GM21717 (cell line): Measurements from ENCODE around the gene SGIP1.

Experiments
- ATAC-seq: cut with Tn5 transposase; IDR thresholded peaks from one replicate; pipeline ENCODE4 v1.9.1; 2021; ENCODE audit warnings: mild to moderate bottlenecking, moderate library complexity; ENCODE audit not compliant: unreplicated experiment

The SGIP1 gene

GRCh38 chr1:66533804-66534740 is at the start of gene SGIP1:
Gene SGIP1 (plus strand): TSS chr1:66534153. CDS start chr1:66534359, 206 bp downstream.
- ATAC-seq, result no peak

GRCh38 chr1:66489151-66489550 is 44.8 kb upstream of the SGIP1 start:
- ATAC-seq, result no peak

GRCh38 chr1:66489972-66490601 is 43.9 kb upstream of the SGIP1 start:
- no peak for ATAC-seq

GRCh38 chr1:66490816-66491215 is 43.1 kb upstream of the SGIP1 start:
- ATAC-seq, result peak; percentile 96

GRCh38 chr1:66492424-66492823 is 41.5 kb upstream of the SGIP1 start:
- no peak for ATAC-seq

- no peak for ATAC-seq
These were observed 40.2 kb upstream of the SGIP1 start for GRCh38 chr1:66493731-66494130.

GRCh38 chr1:66494482-66494881 is 39.5 kb upstream of the SGIP1 start:
- ATAC-seq, result no peak

- ATAC-seq, result no peak
These were observed 38.5 kb upstream of the SGIP1 start for GRCh38 chr1:66495495-66495894.

GRCh38 chr1:66497910-66498309 is 36.0 kb upstream of the SGIP1 start:
- no peak for ATAC-seq

GRCh38 chr1:66500301-66500700 is 33.7 kb upstream of the SGIP1 start:
- ATAC-seq, result no peak

- no peak for ATAC-seq
These were observed 31.9 kb upstream of the SGIP1 start for GRCh38 chr1:66502086-66502485.

GRCh38 chr1:66503841-66504470 is 30.0 kb upstream of the SGIP1 start:
- ATAC-seq, result peak; percentile 82

- no peak for ATAC-seq
These were observed 28.1 kb upstream of the SGIP1 start for GRCh38 chr1:66505671-66506392.

- ATAC-seq, result no peak
These were observed 27.6 kb upstream of the SGIP1 start for GRCh38 chr1:66506393-66506687.

- ATAC-seq, result no peak
These were observed 27.0 kb upstream of the SGIP1 start for GRCh38 chr1:66506991-66507390.

GRCh38 chr1:66510407-66510806 is 23.5 kb upstream of the SGIP1 start:
- no peak for ATAC-seq

GRCh38 chr1:66511118-66511517 is 22.8 kb upstream of the SGIP1 start:
- no peak for ATAC-seq

GRCh38 chr1:66517959-66518358 is 16.0 kb upstream of the SGIP1 start:
- no peak for ATAC-seq

- ATAC-seq, result no peak
These were observed 15.3 kb upstream of the SGIP1 start for GRCh38 chr1:66518654-66519053.

- no peak for ATAC-seq
These were observed 14.0 kb upstream of the SGIP1 start for GRCh38 chr1:66519992-66520391.

- ATAC-seq, result no peak
These were observed 13.3 kb upstream of the SGIP1 start for GRCh38 chr1:66520655-66521054.
